ENCODE results near the gene HBP1. TPM values are rescaled to one million over a fixed set of nuclear protein-coding genes. Genes with fewer than 3 reads are reported as not detected.

Gene HBP1
- total and polyA plus RNA-seq, 2 of the 8 experiments (the other 6 are each of a cell fraction or from before 2014, with no cell fraction given): 28.9 to 29.2 TPM

DNA sequence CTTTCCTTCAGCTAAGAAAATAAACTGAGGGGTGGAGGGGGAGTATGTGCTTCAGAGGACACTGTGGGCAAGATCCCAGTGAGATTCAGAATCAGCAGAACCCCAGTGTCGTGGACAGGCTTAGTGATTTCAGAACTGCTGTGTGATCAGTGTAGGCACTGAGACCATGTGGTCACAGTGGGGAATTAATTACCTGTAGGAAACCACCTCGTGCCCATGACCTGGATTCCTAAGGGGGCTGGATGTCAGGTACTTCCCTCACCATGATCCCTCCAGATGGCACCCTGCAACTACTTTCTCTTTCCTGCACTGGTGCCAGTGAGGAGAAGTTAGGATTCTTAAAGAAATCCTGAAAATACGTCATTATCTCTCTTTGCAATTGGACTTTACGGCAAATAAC is 64.4 kb downstream of the HBP1 start (continued):
- TF ChIP-seq, protein P1, sequence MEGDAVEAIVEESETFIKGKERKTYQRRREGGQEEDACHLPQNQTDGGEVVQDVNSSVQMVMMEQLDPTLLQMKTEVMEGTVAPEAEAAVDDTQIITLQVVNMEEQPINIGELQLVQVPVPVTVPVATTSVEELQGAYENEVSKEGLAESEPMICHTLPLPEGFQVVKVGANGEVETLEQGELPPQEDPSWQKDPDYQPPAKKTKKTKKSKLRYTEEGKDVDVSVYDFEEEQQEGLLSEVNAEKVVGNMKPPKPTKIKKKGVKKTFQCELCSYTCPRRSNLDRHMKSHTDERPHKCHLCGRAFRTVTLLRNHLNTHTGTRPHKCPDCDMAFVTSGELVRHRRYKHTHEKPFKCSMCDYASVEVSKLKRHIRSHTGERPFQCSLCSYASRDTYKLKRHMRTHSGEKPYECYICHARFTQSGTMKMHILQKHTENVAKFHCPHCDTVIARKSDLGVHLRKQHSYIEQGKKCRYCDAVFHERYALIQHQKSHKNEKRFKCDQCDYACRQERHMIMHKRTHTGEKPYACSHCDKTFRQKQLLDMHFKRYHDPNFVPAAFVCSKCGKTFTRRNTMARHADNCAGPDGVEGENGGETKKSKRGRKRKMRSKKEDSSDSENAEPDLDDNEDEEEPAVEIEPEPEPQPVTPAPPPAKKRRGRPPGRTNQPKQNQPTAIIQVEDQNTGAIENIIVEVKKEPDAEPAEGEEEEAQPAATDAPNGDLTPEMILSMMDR (IDR thresholded peaks at IDR 0.05; ENCODE audit: control extremely low read depth in 1 of 3, insufficient read depth in 1 of 3, low read depth in 1 of 3, low read length in 3 of 3): peak in 1 of 3 experiments; percentile 26; a peak in 1 of 4 replicates
- TF ChIP-seq BACH1 (IDR thresholded peaks at IDR 0.05; ENCODE audit: low read length) (no peak), GABPA (IDR thresholded peaks at IDR 0.05; ENCODE audit: borderline replicate concordance, insufficient read depth, low read length) (no peak), SIX5 (IDR thresholded peaks at IDR 0.05; ENCODE audit: low read depth, low read length) (no peak), ZNF274 (IDR thresholded peaks at IDR 0.05; ENCODE audit: borderline replicate concordance, extremely low read depth, low read length) (no peak)

All from H1 (cell line).